ENCODE data around the gene TBC1D22A.

Gene TBC1D22A

DNA sequence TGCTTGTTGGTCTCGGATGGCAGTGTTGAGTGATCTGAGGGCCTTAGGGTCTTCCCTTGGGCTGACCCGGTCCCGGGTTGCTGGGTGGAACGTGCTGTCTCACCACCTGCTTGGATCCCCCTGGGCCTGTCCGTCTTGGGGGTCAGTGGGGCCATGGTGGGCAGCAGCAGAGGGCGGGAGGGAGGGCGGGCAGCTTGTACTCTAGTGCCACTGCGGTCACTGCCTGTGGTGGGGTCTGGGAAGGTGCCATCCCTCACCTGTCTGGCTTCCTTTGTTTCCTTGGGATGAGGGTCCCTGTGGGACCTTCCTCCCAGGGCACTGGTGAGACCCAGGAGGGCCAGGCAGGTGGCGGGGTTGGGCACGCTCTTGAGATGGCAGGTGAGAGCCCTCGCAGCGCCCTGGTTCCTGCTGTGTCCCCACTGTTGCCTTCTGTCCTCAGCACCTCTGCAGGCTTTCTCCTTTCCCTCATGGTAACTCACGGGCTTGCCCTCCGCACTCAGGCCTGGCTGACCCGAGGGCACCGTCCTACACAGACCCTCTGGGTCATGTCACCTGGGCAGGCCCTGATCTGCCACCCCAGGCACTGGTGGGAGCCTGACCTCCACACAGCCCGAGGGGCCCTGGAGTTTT lies 34.2 kb downstream of the TBC1D22A start:
- DNase-seq, result no peak

DNA sequence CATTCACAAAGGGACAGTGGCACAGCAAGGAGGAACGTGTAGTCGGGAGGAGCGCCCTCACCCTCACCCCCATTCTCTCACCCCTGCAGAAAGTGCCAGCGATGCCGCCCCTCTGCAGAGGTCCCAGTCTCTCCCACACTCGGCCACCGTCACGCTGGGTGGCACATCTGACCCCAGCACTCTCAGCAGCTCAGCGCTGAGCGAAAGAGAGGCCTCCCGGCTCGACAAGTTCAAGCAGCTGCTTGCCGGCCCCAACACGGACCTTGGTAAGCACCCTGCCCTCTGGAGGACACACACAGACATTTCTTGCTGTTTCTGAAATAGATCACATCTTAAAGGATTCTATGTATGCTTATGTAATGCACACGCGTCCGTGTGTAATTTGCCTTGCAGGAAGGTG lies 34.9 kb downstream of the TBC1D22A start:
- no peak for DNase-seq

DNA sequence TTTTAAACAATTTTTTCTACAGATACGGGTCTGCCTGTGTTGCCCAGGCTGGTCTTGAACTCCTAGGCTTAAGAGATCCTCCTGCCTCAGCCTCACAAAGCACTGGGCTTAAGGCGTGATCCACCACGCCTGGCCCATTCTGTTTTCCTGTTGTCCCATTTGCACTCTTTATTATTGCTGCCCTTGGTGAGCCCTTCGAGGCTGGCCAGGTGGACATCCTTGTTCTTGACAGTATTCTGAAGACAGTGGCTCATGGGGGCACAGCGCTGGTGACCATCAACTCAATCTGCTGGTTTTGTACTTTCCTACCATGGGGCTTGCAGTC lies 35.6 kb downstream of the TBC1D22A start:
- DNase-seq, result no peak

DNA sequence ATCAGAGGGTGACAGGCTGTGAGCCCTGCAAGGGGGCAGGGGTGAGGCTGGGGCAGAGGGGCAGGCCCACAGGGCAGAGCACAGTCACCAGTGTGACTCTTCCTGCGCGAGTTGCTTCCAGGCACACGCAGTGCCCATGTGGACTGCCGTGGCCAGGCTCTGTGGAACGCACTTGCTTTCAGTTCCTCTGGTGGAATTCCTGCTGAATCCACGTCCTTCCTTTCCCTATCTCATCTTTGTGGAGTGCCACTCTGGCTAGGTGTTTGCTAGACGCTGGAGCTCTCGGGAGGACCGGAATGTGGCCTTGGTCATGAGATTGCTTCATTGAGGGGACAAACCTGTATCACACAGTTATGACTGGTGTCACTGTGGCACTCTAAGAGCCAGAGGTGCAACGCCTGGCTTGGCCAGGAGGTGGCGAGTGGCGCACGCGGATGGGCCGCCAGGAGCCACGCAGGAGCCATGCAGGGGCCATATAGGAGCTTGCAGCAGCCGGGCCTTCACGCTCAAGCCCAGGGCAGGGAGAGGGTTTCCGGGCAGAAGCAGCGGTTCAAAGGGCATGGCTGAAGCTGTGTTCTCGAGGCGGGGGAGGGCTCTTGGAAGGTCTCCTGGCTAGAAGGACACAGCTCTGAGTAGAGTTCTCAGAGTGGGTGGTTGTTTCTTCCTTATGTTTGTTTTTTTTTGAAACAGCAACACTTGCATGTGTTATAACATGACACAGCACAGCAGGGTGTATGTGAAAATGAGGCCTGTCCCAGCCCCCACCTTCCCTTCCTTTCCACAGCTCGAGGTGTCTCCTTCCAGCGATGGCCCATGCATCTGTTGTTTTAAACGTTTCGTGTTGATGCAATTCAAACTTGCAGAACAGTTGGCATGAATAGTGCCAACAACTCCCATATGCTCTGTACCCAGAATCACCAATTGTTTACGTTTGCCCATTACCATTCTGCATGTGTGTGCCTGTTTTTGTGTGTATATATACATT lies 36.2 kb downstream of the TBC1D22A start:
- DNase-seq, result peak; percentile 40 to 69 (median 58)

DNA sequence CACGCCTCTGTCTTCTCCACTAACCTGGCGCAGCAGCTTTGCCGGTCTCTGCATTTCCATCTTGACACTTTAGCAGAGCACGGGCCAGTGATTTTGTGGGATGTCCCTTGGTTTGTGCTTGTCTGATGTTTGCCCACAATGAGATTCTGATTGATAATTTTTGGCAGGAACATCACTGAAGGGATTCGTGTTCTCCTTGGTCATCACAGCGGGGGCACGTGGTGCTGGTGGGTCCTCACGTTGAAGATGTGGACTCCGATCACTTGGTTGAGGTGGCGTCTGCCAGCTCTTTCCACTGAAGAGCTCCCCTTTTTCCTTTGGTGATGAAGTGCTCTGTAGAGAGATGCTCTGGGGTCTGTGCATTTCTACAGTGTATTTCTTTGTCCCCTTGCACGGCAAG lies 37.2 kb downstream of the TBC1D22A start:
- no peak for DNase-seq

DNA sequence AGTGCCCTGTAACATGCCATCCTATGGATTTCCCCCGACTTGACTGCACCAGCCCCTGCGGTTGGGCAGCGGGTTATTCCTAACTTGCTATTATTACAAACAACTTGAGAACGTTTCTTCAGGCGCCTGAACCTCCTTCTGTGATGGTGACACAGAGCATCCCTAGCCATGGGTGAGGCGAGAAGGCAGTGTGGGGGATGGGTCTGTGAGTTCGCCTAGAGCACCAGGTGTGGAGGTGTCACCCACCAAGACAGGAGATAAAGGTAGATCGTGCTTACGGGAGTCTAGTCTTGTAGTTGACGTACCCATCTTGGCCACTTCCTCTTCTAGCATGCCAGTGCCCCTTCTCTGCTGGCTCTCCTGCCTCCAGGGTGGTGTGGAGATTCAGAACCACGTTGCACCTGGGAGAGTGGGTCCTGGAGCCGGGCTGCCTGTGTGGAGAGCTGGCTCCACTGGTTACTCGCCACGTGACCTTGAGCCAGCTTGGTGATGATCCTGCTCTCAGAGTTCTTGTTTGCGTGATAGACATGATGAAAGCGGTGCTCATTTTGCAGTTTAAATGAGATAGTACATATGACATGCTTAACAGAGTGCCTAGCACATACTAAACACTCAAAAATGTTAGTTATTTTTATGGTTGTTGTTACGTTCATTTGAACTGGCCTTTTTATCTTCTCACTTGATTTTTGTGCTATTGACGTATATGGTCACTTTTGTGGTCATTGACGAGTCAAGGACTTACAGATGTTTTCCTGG lies 37.8 kb downstream of the TBC1D22A start:
- DNase-seq, result no peak

DNA sequence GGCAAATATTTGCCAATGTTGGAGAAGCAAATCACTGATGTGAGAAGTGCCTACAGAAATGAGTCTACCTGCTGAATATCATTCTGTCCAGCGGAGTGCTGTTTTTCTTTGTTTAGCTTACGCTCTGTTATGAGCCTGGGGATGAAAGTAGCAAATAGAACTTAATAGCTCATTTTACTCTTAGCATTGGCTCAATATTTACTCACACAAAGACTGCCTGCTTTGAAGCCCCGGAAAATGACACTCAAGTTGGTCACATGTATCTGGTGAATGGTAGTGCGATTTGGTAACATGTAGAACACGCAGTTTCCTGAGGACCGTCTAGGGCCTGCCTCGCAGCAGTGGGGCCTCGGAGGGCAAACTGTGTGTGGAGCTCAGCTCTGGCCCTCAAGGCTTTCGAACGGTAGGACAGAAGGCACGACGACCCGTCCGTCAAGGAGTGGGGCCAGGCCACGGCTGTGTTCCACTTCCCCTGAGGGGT lies 38.9 kb downstream of the TBC1D22A start:
- no peak for DNase-seq

DNA sequence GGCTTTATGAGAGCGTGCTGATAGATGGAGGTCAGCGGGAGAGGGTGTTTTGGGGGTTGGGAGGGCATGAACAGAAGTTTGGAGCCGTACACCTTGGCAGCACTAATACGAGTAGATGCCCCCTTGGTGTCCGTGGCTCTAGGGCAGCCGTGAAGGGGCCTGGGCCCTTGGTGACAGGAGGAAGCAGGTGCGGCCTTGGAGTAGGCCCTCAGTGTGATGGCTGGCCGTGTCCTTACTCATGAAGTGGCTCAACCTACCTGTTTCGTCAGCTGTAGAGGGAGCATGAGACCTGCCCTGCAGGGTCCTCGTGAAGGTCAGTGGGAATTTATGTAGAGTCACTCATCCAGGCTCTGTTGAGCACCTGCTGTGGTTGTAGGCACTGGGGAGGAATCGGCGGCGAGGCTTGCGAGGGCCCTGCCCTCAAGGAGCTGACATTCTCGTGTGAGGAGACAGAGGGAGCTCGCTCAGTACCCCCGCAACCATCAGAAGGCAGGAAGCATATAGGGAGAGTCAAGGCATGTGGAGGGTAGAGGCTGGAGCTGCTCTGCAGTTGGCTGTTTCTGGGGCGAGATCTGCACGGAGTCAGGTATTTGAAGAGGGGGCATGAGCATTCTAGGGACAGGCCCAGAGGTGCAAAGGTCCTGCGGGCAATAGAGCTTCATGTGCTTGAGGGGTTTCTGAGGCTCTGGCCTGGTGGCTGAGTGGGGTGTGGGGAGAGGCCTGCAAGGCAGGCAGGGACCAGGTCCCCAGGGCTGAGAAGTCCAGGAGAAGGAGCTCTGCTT lies 39.6 kb downstream of the TBC1D22A start:
- DNase-seq, result no peak

DNA sequence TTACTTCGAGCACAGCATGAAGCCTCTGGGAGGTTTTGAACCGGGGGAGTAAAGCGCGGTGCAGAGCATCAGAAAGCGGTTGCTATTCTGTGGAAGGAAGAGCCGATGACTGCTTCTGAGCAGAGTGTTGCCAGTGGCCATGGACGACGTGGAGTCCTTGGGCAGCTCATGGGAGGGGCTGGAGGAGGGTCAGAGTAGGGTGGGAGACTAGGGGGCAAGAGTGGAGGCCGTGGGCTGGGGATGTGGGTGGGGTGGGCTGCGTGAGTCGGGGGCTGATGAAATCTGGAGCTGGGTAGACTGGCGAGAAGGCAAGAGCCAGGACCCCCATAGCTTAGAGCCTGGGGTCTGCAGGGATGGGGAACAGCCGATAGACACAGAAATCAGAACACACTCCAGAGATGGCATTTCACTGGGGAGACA lies 40.2 kb downstream of the TBC1D22A start:
- DNase-seq, result no peak

DNA sequence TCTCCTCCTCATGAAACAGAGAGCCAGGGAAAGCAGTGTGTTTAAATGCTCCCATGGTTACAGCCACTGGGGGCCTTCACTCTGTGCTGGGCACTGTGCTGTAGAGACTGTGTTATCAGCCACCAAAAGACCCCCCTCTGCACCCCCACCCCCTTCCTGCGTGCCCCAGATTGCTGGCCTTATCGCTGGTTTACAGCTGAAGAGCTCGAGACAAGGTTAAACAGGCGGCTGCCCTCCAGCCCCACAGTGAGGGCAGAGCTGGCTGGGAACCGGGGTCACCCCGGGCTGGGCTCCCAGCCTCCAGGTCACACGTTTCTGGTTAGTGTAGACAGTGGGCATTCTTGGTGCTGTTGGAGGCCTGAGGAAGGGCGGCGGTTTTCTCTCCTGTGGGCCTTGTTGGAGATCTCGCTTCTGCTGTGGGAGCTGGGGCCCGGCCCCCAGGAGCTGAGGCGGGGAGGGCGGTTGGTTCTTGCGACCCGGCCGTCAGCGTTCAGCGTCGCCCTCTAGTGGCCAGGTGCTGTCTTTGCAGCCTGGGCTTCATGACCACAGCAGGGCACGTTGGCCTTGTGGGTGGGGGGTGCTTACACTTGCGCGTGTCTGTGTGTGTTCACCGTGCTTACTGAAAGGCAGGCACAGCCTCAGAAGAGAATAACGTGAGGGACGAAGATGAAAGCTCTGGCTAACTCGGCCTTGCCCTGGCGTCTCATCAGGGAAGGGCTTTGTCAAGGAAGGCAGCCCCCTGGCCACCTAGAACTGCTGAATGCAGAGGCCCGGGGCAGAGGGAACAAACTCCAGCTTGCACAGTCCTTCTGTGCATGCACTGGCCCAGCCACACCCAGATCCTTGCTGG lies 40.8 kb downstream of the TBC1D22A start:
- DNase-seq, result peak; percentile 25 to 67 (median 44)

DNA sequence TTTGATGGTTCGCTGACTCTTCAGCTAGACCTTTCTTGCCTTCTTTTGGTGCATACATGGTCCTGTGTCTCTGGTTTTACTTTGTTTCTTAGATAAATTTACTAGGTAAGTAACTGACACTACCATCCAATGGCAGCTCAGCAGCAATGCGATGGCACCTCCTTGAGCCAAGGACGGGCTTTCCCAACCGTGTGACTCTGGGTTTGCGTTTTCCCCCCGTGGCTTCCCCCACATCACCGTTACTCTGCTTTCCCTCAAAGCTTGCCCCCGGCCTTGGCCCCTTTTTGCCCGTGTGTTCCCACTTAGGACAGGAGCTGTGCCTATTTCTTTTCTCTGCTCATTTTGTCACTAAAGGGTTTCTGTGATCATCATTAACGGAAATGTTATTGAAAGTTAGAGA lies 41.5 kb downstream of the TBC1D22A start:
- no peak for DNase-seq

DNA sequence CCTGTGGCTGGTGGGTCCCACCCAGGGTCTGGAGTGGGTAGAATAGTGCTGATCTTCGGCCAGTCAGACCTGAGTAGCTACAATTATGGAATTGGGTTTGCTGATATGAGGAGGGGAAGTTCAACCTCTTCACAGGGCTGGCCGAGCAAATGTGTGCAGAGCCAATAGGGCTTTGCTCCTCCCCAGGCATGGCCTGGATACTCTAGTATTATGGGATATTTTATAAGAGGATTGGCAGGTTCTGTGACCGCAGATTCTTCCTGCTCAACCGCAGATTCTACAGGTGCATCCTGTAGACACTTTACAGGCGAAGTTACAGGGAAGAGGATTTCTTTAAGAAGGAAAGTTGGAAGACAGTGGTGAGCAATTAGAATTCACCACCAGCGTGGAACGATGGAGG lies 44.3 kb downstream of the TBC1D22A start:
- no peak for DNase-seq

DNA sequence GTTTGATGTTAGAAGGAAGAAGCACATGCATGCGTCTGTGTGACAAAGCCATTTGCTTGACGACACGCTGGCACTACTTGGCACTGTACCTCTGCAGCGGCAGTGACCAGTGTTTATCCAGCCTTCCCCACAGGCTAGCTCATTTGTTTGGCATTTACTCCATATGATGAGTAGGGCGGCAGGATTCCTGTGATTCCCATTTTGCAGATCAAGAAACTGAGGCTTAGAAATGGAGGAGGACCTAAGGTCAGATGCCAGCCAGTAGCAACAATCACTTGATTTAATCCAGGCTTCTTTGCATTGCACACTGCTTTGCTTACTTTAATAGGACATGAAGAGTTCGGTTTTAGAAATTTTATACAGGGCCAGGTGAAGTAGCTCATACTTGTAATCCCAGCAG lies 45.0 kb downstream of the TBC1D22A start:
- DNase-seq, result no peak

DNA sequence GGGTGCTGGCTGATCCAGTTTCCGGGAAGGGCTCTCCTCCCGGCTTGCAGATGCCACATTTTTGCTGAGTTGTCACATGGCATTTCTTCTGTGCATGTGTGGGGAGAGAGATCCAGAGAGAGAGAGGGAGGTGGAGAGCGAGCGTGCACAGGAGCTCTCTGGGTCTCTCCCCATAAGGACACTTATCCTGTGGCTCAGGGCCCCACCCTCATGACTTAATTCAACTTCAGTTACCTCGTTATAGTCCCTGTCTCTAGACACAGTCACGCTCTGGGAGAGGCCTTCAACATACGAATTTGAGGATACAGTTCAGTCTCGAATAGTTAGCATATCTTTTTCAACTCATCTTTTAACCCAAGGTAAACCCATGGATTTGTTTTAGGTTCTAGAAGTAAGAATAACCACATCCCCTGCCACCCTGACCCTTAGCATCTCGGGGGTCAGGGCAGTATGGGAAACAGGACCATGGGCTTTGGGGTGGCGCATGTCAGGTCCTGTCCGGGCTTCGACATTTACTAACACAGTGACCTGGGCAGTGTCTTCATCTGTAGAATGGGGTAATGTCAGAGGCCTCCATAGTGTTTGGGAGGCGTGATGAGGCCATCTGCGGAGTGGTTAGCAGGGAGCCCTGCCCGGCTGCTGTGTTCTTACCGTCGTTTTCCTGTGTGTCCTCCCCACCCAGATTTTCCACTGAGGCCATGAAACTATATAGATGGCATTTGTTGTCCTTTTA lies 46.9 kb downstream of the TBC1D22A start:
- no peak for DNase-seq

DNA sequence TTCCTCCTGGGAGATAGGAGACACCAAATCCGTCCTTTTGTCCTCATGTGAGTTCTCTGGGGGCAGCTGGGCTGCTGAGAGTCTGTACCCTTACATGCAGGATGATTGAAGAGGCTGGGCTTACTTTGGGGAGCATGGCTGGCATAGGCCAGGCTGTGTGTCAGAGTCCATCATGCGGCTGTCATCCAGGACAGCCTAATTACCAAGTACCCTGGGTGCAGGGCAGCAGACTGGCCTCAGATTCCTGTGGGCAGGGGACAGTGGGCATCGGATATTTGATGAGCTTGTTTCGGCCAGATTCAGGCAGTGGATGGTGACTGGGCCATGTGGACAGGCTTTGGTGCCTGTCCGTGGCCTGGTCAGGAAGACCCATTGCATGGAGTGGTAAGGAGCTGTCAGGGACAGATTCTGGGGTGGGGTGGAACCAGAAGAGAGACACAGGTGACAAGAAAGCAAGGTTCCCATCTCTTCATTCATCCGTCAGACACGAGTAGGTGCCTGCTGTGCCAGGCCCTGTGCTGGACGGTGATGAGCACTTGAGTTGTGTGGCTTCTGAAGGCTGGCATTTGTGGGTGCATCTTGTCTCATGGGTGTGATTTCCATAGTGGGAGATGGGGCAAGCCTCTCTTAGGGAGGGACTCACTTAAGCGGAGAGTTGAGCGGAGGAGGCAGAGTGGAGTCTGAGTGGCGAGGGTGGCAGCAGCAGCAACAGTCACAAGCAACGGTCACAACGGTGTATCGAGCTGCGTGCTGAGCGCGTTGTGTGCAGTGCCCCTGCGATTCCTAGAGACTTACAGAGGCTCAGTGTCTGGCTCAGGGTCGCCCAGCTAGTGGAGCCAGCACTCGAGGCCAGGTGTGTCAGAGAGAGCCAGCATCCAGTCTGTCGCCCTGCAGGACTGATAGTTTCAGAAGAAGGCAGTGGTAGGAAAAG lies 48.7 kb downstream of the TBC1D22A start:
- DNase-seq, result no peak

DNA sequence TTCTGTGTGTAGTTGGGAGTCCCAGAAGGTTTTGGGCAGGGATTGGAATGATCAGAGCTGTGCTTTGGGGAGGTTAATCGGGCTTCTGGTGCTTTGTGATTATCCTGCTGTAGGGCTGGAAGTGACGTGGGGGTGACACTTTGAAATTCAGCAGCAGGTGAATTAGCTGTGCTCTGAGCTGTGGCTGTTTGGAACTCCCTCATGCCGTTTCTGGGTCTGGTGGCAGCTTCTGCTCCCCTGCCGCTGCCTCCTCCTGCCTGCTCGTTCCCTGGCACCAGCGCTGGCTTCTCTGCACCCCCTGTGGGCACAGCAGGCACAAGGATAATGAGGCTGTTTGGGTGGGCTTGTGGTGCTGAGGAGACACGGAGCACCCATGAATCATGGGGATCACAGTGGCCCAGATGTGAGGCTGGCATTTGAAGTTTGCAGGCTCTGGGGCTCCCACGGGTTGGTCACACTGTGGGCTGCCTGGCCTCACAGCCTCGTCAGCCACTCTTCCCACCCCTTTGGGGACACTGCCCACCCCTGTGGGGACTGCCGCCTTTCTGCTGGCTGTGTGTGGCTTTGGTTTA lies 49.7 kb downstream of the TBC1D22A start:
- no peak for DNase-seq

DNA sequence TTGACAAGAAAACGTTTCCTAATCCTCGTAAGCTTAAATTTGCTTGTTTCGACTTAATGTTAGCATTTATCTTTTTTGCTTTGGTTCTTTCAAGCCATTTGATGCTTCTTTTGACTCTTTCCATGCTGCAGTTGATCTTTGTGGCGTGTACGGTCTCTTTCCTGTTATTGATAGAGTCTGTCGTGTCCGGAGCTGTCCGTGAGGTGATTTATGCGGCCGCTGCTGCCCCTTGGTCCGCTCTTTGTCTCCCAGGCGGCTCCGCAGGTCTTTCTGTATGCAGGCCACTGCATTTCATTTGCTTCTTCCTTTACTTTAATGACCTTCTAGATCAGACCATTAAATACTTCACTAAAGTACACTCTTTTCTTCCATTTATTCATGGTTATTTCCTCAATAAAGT lies 50.3 kb downstream of the TBC1D22A start:
- DNase-seq, result no peak

DNA sequence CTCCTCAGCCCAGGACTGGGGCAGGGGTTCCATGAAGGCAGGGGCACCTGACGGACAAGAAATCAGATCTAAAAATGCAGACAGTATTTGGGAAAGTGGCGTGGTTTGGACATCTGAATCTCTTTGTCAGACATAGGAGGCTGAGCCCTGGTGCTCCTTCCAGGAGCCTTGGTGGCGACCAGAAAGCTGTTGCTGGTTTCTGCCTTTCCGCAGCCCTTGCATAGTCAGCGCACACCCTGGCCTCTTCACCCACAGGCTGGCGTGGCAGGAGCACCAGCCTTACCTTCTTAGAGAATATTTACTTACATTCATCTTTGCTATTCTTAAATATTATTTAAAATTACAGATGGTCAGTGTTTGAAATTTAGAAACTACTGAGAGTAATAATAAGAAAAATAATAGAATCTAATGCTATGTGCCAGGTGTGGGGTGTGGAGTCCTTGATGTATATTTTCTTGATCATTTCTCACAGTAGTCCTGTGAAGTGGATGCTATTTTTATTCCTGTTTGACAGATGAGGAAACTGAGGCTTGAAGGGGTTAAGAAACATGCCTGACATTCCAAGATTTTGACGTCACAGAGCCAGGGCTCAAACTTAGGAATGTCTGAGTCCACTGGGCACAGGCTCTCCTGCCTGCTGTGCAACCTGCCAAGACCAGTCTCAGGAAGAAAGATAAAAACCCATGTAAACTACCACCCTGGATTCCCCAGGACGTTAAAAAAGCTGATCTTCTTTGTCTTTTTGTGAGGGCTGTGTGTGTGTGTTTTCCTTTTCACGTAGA lies 51.6 kb downstream of the TBC1D22A start:
- DNase-seq, result no peak

DNA sequence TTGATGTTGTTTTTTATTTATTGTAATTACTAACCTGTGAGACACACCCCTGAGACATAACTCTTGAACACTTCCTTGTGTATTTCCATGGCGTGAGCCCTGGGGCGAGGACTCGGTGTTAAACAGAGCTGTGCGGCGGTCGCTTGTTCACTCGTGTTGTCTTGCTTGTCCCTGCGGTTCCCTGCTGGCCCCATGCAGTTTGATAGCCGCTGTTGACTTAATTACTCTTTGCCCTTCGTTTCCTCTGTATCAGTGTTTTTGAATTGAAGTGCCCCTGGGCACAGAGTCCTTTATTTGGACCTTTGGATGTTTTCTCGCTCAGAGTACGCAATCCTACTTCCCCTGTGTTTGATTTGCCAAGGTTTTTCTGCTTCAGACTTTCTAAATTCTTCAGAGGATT lies 52.7 kb downstream of the TBC1D22A start:
- DNase-seq, result no peak
